Measurements from ENCODE around the gene ANKRD33B.

DNA sequence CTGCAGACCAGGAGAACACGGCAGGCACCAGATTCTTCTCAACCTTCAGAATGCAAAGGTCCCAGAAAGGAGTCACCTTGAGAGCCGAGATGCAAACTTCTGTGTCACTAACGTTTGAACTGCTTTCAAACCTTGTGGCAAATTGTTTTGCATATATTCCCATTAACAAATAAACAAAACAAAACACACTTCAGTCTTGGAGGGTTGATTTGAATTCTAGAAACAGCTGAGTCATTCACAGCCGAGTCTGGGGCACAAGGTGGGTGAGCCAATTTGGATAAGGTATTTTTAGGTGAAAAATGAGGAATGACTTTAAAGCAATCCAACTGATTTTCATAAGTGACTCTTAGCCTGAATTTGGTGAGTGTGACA lies 38.8 kb upstream of the ANKRD33B start:
- TF ChIP-seq, protein P1, sequence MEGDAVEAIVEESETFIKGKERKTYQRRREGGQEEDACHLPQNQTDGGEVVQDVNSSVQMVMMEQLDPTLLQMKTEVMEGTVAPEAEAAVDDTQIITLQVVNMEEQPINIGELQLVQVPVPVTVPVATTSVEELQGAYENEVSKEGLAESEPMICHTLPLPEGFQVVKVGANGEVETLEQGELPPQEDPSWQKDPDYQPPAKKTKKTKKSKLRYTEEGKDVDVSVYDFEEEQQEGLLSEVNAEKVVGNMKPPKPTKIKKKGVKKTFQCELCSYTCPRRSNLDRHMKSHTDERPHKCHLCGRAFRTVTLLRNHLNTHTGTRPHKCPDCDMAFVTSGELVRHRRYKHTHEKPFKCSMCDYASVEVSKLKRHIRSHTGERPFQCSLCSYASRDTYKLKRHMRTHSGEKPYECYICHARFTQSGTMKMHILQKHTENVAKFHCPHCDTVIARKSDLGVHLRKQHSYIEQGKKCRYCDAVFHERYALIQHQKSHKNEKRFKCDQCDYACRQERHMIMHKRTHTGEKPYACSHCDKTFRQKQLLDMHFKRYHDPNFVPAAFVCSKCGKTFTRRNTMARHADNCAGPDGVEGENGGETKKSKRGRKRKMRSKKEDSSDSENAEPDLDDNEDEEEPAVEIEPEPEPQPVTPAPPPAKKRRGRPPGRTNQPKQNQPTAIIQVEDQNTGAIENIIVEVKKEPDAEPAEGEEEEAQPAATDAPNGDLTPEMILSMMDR (IDR thresholded peaks at IDR 0.05), result no peak
- TF ChIP-seq EP300 (IDR thresholded peaks at IDR 0.05), result no peak
- TF ChIP-seq POLR2AphosphoS5 (IDR thresholded peaks at IDR 0.05), result no peak
- no peak for TF ChIP-seq POLR2A (IDR thresholded peaks at IDR 0.05)

Data from upper lobe of left lung (tissue), 4 donors.